ENCODE results near the gene FBXO33. TPM values are rescaled to one million over a fixed set of nuclear protein-coding genes. Genes with fewer than 3 reads are reported as not detected.
"Not testable (repeated sequence)": the region's sequence is repeated elsewhere in the genome, so short reads cannot be mapped to it uniquely, and the experiment has no call there.

FBXO33 gene
- total RNA-seq, 1 donor from 2014 or later: 12.0 TPM

- intact Hi-C loops (cut with DNase I): no loop called here
- ATAC-seq (no peak), DNase-seq (ENCODE audit: low spot score) (no peak)
Observed at GRCh38 chr14:39382463-39382862, 49.8 kb downstream of the FBXO33 start.

DNA sequence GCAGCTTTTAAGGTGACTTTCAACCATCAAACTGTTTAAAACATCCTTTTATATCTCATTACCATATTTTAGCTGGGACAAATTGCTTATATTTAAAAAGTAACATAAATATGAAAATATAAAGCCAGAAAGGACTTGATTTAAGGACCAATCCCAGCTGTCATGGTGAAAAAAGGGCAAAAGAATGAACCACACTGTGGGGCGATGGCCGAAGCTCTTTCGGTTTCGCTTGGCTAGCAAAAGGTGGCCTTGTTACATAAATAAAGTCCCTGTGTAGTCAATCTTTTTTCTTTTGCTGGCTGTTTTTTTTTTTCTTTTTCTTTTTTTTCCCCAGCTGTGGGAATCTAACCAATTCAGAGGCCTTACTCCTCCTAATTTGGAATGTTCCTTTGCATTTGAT, 50.9 kb downstream of the FBXO33 start:
- intact Hi-C loops (cut with DNase I): no loop called here
- DNase-seq (ENCODE audit: low spot score): no peak

GRCh38 chr14:39376667-39377403, 55.4 kb downstream of the FBXO33 start:
- intact Hi-C loops (cut with DNase I): no loop called here
- no peak for DNase-seq (ENCODE audit: low spot score)
- ATAC-seq: peak; percentile 46

More for the DNA sequence above, 50.9 kb downstream of the FBXO33 start:
- no peak for ATAC-seq

GRCh38 chr14:39374851-39375250, 57.4 kb downstream of the FBXO33 start:
- DNase-seq (ENCODE audit: low spot score) (no peak), ATAC-seq (no peak)
- intact Hi-C loops (cut with DNase I): no loop called here

DNA sequence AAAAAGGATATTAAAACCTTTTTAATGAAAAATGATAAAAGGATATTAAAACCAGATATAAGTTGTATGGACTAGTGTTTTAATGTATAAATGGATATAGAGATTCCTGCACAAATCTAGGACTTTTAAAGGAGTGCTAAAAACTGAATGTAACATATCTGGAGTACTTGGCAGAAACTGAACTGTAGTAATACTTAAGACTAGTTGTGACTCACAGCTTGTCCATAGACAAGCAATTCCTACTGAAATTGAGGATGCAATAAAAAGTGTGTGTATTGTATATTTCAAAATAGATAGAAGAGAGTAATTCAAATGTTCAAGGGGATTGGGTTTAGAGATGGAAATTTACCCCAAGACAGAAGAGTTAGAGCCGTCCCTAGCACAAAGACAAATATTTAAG, 59.6 kb downstream of the FBXO33 start:
- intact Hi-C loops (cut with DNase I): no loop called here
- DNase-seq (ENCODE audit: low spot score) (no peak), ATAC-seq (no peak)

- intact Hi-C loops (cut with DNase I): no loop called here
- DNase-seq (ENCODE audit: low spot score) (no peak), ATAC-seq (no peak)
Observed at GRCh38 chr14:39370415-39370814, 61.8 kb downstream of the FBXO33 start.

DNA sequence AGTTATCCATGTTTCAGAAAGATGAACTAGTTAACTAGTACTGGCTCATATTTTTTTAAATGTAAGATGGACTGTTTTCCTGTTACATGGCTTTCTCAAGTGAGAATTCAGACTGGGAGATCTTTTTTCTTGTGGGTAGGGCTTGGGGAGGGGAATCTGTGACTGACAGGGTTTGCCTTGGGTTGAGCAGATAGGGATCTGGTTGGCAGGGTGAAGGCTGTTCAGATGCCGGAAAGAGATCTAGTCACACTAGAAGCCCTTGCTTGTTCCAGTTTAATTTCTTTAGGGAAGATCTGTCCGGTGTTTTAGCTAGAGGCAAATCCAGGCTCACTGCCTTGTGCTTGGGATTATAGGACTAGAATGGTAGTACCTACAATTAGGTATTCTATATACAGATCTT, 63.2 kb downstream of the FBXO33 start:
- DNase-seq (ENCODE audit: low spot score): no peak
- intact Hi-C loops (cut with DNase I): no loop called here
- ATAC-seq: no peak

GRCh38 chr14:39368261-39368959, 63.8 kb downstream of the FBXO33 start:
- ATAC-seq (peak; percentile 67), DNase-seq (ENCODE audit: low spot score) (peak; percentile 61)
- intact Hi-C loops (cut with DNase I): no loop called here

DNA sequence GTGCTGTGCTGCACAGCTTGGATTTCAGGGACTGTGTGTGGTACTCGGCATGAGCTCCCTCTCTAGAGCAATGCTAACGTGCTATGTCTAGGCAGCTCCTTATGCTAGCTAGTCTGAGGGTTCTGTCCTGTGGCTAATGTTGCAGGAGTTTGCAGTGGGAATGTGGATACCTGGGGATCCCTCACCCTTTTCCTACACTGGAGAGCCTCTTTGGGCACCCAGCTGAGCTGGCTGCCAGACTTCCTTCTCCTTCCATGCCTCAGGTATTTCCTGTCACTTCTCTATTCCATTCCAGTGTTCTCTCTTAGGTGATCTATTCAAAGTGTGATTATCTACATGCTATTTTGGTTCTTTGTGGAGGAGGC, 64.9 kb downstream of the FBXO33 start:
- ATAC-seq: no peak
- DNase-seq (ENCODE audit: low spot score): no peak
- intact Hi-C loops (cut with DNase I): no loop called here

- DNase-seq (ENCODE audit: low spot score): no peak
- no peak for ATAC-seq
- intact Hi-C loops (cut with DNase I): no loop called here
Observed at GRCh38 chr14:39366460-39367386, 65.5 kb downstream of the FBXO33 start.

GRCh38 chr14:39365354-39365753, 66.9 kb downstream of the FBXO33 start:
- no peak for DNase-seq (ENCODE audit: low spot score)
- no peak for ATAC-seq
- intact Hi-C loops (cut with DNase I): no loop called here

DNA sequence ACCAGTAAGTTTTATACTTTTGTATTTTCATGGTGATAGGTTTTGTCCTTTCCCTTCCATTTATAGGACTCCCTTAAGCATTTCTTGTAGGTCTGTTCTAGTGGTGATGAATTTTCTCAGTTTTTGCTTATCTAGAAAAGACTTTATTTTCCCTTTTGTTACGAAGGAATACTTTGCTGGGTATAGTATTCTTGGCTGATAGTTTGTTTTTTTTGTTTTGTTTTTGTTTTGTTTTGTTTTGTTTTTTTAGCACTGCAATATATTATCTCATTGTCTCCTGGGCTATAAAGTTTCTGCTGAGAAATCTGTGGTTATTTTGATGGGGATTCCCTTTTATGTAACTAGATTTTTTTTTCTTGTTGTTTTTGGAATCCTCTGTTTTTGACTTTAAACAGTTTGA, 67.7 kb downstream of the FBXO33 start:
- intact Hi-C loops (cut with DNase I): no loop called here
- ATAC-seq: no peak
- DNase-seq (ENCODE audit: low spot score): no peak

DNA sequence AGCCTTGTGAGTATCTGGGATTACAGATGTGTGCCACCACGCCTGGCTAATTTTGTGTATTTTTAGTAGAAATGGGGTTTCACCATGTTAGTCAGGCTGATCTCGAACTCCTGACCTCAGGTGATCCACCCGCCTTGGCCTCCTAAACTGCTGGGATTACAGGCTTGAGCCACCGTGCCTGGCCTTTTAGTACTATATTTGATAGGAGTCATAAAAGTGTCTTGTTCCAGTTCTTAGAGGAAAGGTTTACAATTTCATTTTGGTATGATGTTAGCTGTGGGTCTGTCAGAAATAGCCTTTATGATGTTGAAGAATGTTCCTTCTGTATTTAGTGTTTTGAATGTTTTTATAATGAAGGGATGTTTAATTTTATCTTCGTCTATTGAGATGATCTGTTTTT, 70.7 kb downstream of the FBXO33 start:
- intact Hi-C loops (cut with DNase I); ATAC-seq; DNase-seq (ENCODE audit: low spot score): not testable (repeated sequence)

DNA sequence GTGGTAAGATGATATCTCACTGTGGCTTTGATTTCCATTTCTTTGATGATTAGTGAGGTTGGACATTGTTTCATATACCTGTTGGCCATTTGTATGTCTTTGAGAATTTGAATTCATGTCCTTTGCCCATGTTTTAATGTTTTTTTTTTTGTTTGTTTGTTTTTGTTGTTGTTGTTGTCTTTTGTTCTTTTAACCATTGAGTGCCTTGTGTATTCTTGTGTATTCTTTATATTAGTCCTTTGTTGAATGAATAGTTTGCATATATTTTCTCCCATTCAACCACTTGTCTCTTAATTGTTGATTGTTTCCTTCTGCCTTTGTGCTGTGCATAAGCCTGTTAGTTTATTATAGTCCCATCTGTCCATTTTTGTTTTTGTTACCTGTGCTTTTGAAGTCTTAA, 71.9 kb downstream of the FBXO33 start:
- ATAC-seq (no peak), DNase-seq (ENCODE audit: low spot score) (no peak)
- intact Hi-C loops (cut with DNase I): no loop called here

DNA sequence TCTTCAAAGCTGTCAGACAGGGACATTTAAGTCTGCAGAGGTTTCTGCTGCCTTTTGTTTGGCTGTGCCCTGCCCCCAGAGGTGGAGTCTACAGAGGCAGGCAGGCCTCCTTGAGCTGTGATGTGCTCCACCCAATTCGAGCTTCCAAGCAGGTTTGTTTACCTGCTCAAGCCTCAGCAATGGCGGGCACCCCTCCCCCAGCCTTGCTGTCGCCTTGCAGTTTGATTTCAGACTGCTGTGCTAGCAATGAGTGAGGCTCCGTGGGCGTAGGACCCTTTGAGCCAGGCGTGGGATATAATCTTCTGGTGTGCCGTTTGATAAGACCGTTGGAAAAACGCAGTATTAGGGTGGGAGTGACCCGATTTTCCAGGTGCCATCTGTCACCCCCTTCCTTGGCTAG, 73.2 kb downstream of the FBXO33 start:
- intact Hi-C loops (cut with DNase I); DNase-seq (ENCODE audit: low spot score); ATAC-seq: not testable (repeated sequence)

DNA sequence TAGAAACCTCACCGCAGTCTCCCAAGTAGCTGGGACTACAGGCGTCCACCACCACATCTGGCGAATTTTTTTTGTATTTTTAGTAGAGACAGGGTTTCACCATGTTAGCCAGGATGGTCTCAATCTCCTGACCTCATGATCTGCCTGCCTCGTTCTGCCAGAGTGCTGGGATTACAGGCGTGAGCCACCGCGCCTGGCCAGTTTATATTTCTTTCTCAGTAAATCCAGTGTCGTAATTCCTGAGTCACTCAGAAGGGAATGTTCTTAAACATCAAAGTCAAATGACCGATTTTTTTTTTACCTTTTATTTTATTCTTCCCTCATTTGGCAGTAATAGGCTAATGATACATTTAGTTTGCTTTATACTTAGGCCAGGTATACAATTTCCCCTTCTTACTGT, 80.5 kb downstream of the FBXO33 start:
- ATAC-seq (no peak), DNase-seq (ENCODE audit: low spot score) (no peak)
- intact Hi-C loops (cut with DNase I): no loop called here

DNA sequence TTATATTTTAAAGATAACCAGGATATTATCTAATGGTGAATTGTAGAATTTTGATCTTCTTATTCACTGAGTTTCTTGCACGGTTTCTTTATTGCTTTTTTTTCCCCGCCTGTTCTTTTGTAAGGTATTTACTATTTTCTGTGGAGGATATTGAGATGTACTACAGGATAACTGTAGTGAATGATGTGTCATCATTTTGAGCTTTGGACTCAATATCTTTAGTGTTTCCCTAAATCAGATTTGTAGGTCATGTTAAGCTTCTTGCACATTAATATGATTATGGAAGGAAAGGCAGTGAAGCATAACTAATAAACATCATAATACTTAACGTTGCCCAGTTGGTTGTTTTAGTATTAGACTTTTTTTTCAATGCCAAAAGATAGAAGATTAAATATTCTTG, 81.4 kb downstream of the FBXO33 start:
- intact Hi-C loops (cut with DNase I): no loop called here
- ATAC-seq (no peak), DNase-seq (ENCODE audit: low spot score) (no peak)
